HCT116 (cell line): ENCODE results near the gene MAPKAP1. TPM values are rescaled to one million over a fixed set of nuclear protein-coding genes. Genes with fewer than 3 reads are reported as not detected.
A peak's percentile ranks its signal among the peaks of the same experiment; 100 is the strongest.

Source experiments
- ATAC-seq: fragments of 200-7000 bp; cut with Tn5 transposase; 2 replicates; pipeline ENCODE4 v1.9.1; 2020; ENCODE audit warnings: mild to moderate bottlenecking, moderate library complexity
- BruUV-seq: library from RNA; stranded (reverse); fragments of 400-500 nt; replicated peaks from 2 replicates; lab custom pipeline; 2021; lab: Mats Ljungman, UMichigan
- CTCF ChIA-PET: fragments of 300-600 bp; sonication (Branson Sonifier 250); formaldehyde crosslinking; loops from one replicate; lab custom pipeline; 2021; ENCODE audit warnings: antibody characterized with exemption; lab: Charles Lee
- POLR2A ChIA-PET: fragments of 300-600, 350-600 bp; sonication (Branson Sonifier 250); formaldehyde crosslinking; loops from one replicate; lab custom pipeline; 2021; ENCODE audit warnings: antibody characterized with exemption; lab: Charles Lee
- RAD21 ChIA-PET, 2 experiments: fragments of 300-600 bp; sonication (Branson Sonifier 250); formaldehyde crosslinking; loops; one replicate each; lab custom pipeline; 2023; ENCODE audit warnings: low total read pairs in 2 of 2; ENCODE audit not compliant: uncharacterized antibody in 2 of 2, unreplicated experiment in 2 of 2, low non-redundant PET in 1 of 2; lab: Charles Lee
- DNase-seq: peaks from one replicate; pipeline ENCODE4 v3.0.0-alpha.2; 2010; ENCODE audit warnings: low read depth, low spot score
- H2AFZ ChIP-seq: fragments of 200-600 bp; shearing (Covaris generic), sonication (generic); 2 replicates; pipeline ENCODE4 v1.6.1; 2017; ENCODE audit warnings: low read depth, mixed run types, mixed read lengths, antibody characterized with exemption, low read length; ENCODE audit not compliant: poor library complexity, severe bottlenecking
- H3K27ac ChIP-seq: 2 replicates; pipeline ENCODE4 v1.5.1; 2012; ENCODE audit warnings: low read depth, low read length
- H3K27me3 ChIP-seq: fragments of 200-600 bp; sonication (generic); 2 replicates; pipeline ENCODE4 v1.6.1; 2016; ENCODE audit warnings: mixed run types, low read length, mixed read lengths; ENCODE audit not compliant: insufficient read depth
- H3K36me3 ChIP-seq, 2 experiments: fragments of 200-500 bp in 1 of 2; fragments of 200-600 bp in 1 of 2; sonication (Bioruptor generic) in 1 of 2; sonication (generic) in 1 of 2; 2 replicates each; pipeline versions ENCODE4 v1.5.1 to v1.6.1; 2014 to 2016; ENCODE audit warnings: low read length in 2 of 2, inconsistent platforms in 1 of 2, mixed read lengths in 1 of 2, mixed run types in 1 of 2; ENCODE audit not compliant: insufficient read depth in 2 of 2, control insufficient read depth in 1 of 2
- H3K4me1 ChIP-seq, 2 experiments: fragments of 200-600 bp in 1 of 2; sonication (generic) in 1 of 2; 2 replicates each; pipeline versions ENCODE4 v1.5.1 to v1.6.1; 2012 to 2017; ENCODE audit warnings: low read length in 2 of 2, inconsistent platforms in 1 of 2, mild to moderate bottlenecking in 1 of 2, mixed read lengths in 1 of 2, mixed run types in 1 of 2, moderate library complexity in 1 of 2; ENCODE audit not compliant: insufficient read depth in 2 of 2, control insufficient read depth in 1 of 2
- H3K4me2 ChIP-seq: fragments of 200-600 bp; sonication (generic); 2 replicates; pipeline ENCODE4 v1.6.1; 2017; ENCODE audit warnings: mixed run types, low read length, mixed read lengths
- H3K4me3 ChIP-seq, 2 experiments: fragments of 200-600 bp in 1 of 2; sonication (generic) in 1 of 2; replicated peaks in 1 of 2; 2 replicates each; pipeline ENCODE4 v1.5.1; 2011 to 2016; ENCODE audit warnings: low read length in 2 of 2, control low read depth in 1 of 2, low read depth in 1 of 2, mild to moderate bottlenecking in 1 of 2, mixed read lengths in 1 of 2, mixed run types in 1 of 2
- H3K79me2 ChIP-seq: fragments of 200-600 bp; sonication (generic); 2 replicates; pipeline ENCODE4 v1.6.1; 2017; ENCODE audit warnings: mild to moderate bottlenecking, mixed run types, low read length, moderate library complexity, mixed read lengths; ENCODE audit not compliant: insufficient read depth
- H3K9ac ChIP-seq: fragments of 200-600 bp; sonication (generic); 2 replicates; pipeline ENCODE4 v1.6.1; 2016; ENCODE audit warnings: low read length, mixed read lengths
- H3K9me2 ChIP-seq: fragments of 200-600 bp; sonication (generic), shearing (Covaris generic); 2 replicates; pipeline ENCODE4 v1.6.1; 2017; ENCODE audit warnings: mixed run types, mild to moderate bottlenecking, moderate library complexity; ENCODE audit not compliant: insufficient read depth
- H3K9me3 ChIP-seq, 2 experiments: fragments of 200-500 bp in 1 of 2; fragments of 200-600 bp in 1 of 2; sonication (Bioruptor generic) in 1 of 2; sonication (generic) in 1 of 2; 2 replicates each; pipeline ENCODE4 v1.6.1; 2014 to 2017; ENCODE audit warnings: low read length in 2 of 2, mixed read lengths in 2 of 2, inconsistent platforms in 1 of 2, low read depth in 1 of 2, mild to moderate bottlenecking in 1 of 2, mixed run types in 1 of 2, moderate library complexity in 1 of 2; ENCODE audit not compliant: control insufficient read depth in 1 of 2, insufficient read depth in 1 of 2
- H4K20me1 ChIP-seq: fragments of 200-600 bp; sonication (generic), shearing (Covaris generic); 2 replicates; pipeline ENCODE4 v1.6.1; 2017; ENCODE audit warnings: mixed run types, mild to moderate bottlenecking, moderate library complexity; ENCODE audit not compliant: insufficient read depth
- CEBPB ChIP-seq: IDR thresholded peaks from 2 replicates; pipeline ENCODE4 v1.6.1; 2012; ENCODE audit warnings: low read depth
- EGR1 ChIP-seq: IDR thresholded peaks from 2 replicates; pipeline ENCODE4 v1.6.1; 2012; ENCODE audit warnings: low read depth
- EZH2 ChIP-seq: fragments of 200-600 bp; sonication (generic); IDR thresholded peaks from 2 replicates; pipeline ENCODE4 v1.6.1; 2017; ENCODE audit warnings: antibody characterized with exemption, mixed run types
- EZH2phosphoT487 ChIP-seq: fragments of 200-600 bp; IDR thresholded peaks from 2 replicates; pipeline ENCODE4 v1.6.1; 2018; ENCODE audit warnings: antibody characterized with exemption, borderline replicate concordance
- POLR2A ChIP-seq: IDR thresholded peaks from 2 replicates; pipeline ENCODE4 v1.7.0; 2011; ENCODE audit warnings: borderline replicate concordance; ENCODE audit not compliant: insufficient read depth, insufficient read length; ENCODE audit errors: extremely low read depth
- POLR2AphosphoS5 ChIP-seq: IDR thresholded peaks from 2 replicates; pipeline ENCODE4 v1.6.1; 2011; ENCODE audit warnings: mild to moderate bottlenecking, low read depth, low read length, moderate library complexity
- SIN3A ChIP-seq: IDR thresholded peaks from 2 replicates; pipeline ENCODE4 v1.6.1; 2012; ENCODE audit warnings: low read depth
- SRF ChIP-seq: IDR thresholded peaks from 2 replicates; pipeline ENCODE4 v1.6.1; 2012; ENCODE audit warnings: low read depth
- TCF7L2 ChIP-seq: IDR thresholded peaks from 2 replicates; pipeline ENCODE4 v1.7.0; 2011; ENCODE audit warnings: borderline replicate concordance, inconsistent platforms; ENCODE audit not compliant: insufficient read depth, insufficient read length; ENCODE audit errors: extremely low read depth
- YY1 ChIP-seq: IDR thresholded peaks from 2 replicates; pipeline ENCODE4 v1.6.1; 2011; ENCODE audit warnings: low read length, low read depth, moderate library complexity, mild to moderate bottlenecking; ENCODE audit not compliant: insufficient replicate concordance; ENCODE audit errors: extremely low read depth
- ZFX ChIP-seq: fragments of 450-650 bp; IDR thresholded peaks from 2 replicates; pipeline ENCODE4 v1.6.1; 2017
- ZNF274 ChIP-seq: fragments of 200-500 bp; sonication (Bioruptor generic); IDR thresholded peaks from 2 replicates; pipeline ENCODE4 v1.6.1; 2014; ENCODE audit warnings: mild to moderate bottlenecking, low read depth, low read length, inconsistent platforms
- intact Hi-C: fragments of 100-400 bp; cut with micrococcal nuclease; formaldehyde crosslinking; loops from 2 replicates; pipeline ENCODE4 v1.10.0; 2022
- total RNA-seq: library from RNA; stranded (reverse); gene quantifications from one replicate; pipeline ENCODE4 v1.2.1, GENCODE V29; 2021; ENCODE audit not compliant: unreplicated experiment
- TF ChIP-seq, protein P1 (sequence below): IDR thresholded peaks from 2 replicates; pipeline ENCODE4 v1.6.1; 2012
- TF ChIP-seq, protein P2 (sequence below): IDR thresholded peaks from 2 replicates; pipeline ENCODE4 v1.6.1; 2012; ENCODE audit warnings: low read depth
- TF ChIP-seq, protein P3 (sequence below): IDR thresholded peaks from 2 replicates; pipeline ENCODE4 v1.6.1; 2012

MAPKAP1 gene
- total RNA-seq, 1 experiment from 2014 or later: 72.5 TPM

DNA sequence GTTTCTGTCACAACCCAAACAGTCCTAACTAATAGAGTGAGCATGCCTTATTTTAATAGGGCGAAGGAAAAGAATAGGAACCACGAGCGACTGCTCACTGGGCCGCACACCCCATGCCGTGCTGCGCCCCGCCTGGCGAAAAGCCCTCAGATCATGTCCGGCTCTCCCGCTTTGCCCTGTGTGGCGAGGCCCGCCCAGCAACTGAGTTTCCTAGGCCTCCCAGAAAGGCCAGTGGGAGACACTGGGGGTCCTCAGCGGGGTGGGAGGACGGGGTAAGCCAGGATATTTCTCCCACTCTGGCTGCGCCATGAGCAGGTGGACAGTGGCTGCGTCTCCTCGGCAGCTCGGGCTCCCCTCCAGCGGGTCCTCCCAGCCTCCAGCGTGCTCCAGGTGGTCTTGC lies 307.3 kb downstream of the MAPKAP1 start:
- ATAC-seq: no peak
- RAD21 ChIA-PET: no interaction called here
- BruUV-seq: no TSS peak
- Histone ChIP-seq H3K9ac (no peak overlapping the region), H3K4me1 (no peaks in the 10 kb centered on the region), H3K27ac (no peak overlapping the region), H3K79me2 (no peaks in the 10 kb centered on the region), H3K4me2 (no peak overlapping the region), H3K27me3 (no peaks in the 10 kb centered on the region), H3K36me3 (no peaks in the 10 kb centered on the region), H3K9me2 (no peaks in the 10 kb centered on the region), H3K9me3 (no peaks in the 10 kb centered on the region), H4K20me1 (no peaks in the 10 kb centered on the region), H3K4me3 (no peak overlapping the region), H2AFZ (no peak overlapping the region)
- TF ChIP-seq SRF: no peak
- TF ChIP-seq SIN3A: no peak
- TF ChIP-seq, protein P1, sequence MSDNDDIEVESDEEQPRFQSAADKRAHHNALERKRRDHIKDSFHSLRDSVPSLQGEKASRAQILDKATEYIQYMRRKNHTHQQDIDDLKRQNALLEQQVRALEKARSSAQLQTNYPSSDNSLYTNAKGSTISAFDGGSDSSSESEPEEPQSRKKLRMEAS: no peak
- no peak for DNase-seq
- intact Hi-C loops: no loop called here
- POLR2A ChIA-PET: interaction anchor here (1.0 to 1.5 kb wide), 2 partner anchors 8 to 10 kb away, joined by 3 to 4 read pairs; no protein-coding TSS in a partner anchor
- CTCF ChIA-PET: interaction anchor here (1.0 kb wide), 2 partner anchors 8 to 9 kb away, joined by 4 read pairs; no protein-coding TSS in a partner anchor

DNA sequence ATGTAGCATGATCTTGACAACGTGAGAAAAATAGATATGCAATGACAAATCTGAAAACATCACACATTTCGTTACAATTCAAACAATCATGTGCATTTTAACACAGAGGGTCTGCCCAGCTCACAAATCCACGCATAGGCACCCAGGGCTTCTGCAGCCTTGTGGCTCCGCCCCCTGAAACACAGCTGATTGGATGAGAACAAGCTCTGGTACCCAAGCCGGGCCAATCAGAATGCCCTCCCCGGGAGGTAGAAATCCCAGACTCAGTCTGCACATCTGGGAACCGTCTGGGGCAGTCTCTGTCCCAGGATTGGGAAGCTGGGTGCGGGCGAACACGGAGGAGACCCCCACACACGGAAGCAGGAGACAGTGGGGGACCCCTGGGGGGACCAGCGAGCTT lies 307.8 kb downstream of the MAPKAP1 start:
- intact Hi-C loops: no loop called here
- Histone ChIP-seq H3K9ac (no peak overlapping the region), H3K27ac (no peak overlapping the region), H3K27me3 (no peaks in the 10 kb centered on the region), H3K4me2 (no peak overlapping the region), H3K36me3 (no peaks in the 10 kb centered on the region), H3K4me3 (no peak overlapping the region), H3K4me1 (no peaks in the 10 kb centered on the region), H2AFZ (no peak overlapping the region), H3K9me3 (no peaks in the 10 kb centered on the region), H4K20me1 (no peaks in the 10 kb centered on the region), H3K79me2 (no peaks in the 10 kb centered on the region), H3K9me2 (no peaks in the 10 kb centered on the region)
- BruUV-seq: no TSS peak
- ChIA-PET CTCF (interaction anchor here (1.0 kb wide), 2 partner anchors 8 to 9 kb away, joined by 4 read pairs; no protein-coding TSS in a partner anchor), RAD21 (no interaction called here), POLR2A (interaction anchor here (1.0 kb wide), 1 partner anchor 8 kb away, joined by 4 read pairs; no protein-coding TSS in a partner anchor)
- ATAC-seq: peak; percentile 82
- TF ChIP-seq SIN3A (no peak), ZNF274 (no peak), EZH2 (no peak), EZH2phosphoT487 (no peak), EGR1 (no peak), YY1 (no peak), POLR2AphosphoS5 (no peak), CEBPB (no peak), ZFX (no peak), TCF7L2 (no peak), POLR2A (no peak)
- TF ChIP-seq, protein P2, sequence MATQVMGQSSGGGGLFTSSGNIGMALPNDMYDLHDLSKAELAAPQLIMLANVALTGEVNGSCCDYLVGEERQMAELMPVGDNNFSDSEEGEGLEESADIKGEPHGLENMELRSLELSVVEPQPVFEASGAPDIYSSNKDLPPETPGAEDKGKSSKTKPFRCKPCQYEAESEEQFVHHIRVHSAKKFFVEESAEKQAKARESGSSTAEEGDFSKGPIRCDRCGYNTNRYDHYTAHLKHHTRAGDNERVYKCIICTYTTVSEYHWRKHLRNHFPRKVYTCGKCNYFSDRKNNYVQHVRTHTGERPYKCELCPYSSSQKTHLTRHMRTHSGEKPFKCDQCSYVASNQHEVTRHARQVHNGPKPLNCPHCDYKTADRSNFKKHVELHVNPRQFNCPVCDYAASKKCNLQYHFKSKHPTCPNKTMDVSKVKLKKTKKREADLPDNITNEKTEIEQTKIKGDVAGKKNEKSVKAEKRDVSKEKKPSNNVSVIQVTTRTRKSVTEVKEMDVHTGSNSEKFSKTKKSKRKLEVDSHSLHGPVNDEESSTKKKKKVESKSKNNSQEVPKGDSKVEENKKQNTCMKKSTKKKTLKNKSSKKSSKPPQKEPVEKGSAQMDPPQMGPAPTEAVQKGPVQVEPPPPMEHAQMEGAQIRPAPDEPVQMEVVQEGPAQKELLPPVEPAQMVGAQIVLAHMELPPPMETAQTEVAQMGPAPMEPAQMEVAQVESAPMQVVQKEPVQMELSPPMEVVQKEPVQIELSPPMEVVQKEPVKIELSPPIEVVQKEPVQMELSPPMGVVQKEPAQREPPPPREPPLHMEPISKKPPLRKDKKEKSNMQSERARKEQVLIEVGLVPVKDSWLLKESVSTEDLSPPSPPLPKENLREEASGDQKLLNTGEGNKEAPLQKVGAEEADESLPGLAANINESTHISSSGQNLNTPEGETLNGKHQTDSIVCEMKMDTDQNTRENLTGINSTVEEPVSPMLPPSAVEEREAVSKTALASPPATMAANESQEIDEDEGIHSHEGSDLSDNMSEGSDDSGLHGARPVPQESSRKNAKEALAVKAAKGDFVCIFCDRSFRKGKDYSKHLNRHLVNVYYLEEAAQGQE: no peak
- TF ChIP-seq, protein P3, sequence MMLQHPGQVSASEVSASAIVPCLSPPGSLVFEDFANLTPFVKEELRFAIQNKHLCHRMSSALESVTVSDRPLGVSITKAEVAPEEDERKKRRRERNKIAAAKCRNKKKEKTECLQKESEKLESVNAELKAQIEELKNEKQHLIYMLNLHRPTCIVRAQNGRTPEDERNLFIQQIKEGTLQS: no peak
- no peak for DNase-seq
